ENCODE results near the gene NHLRC4. TPM values are rescaled to one million over a fixed set of nuclear protein-coding genes. Genes with fewer than 3 reads are reported as not detected.

The NHLRC4 gene
- total and polyA plus RNA-seq, 2 of the 13 experiments (the other 11 are each of a cell fraction or from before 2014, with no cell fraction given): 0.40 to 0.59 TPM

GRCh38 chr16:527015-527903 is 39.5 kb upstream of the NHLRC4 start, which contains the start of gene CAPN15 (continued):
- TF ChIP-seq ZNF431 (CRISPR knock-in tag; IDR thresholded peaks at IDR 0.05; ENCODE audit: borderline replicate concordance, low read depth) (no peak), GABPA (IDR thresholded peaks at IDR 0.05; ENCODE audit: low read depth, low read length) (peak; percentile 82), GABPA (CRISPR knock-in tag; IDR thresholded peaks at IDR 0.05; ENCODE audit: low read depth) (peak; percentile 76), ZNF20 (CRISPR knock-in tag; IDR thresholded peaks at IDR 0.05) (no peak), ZNF761 (CRISPR knock-in tag; conservative IDR thresholded peaks at IDR 0.05) (peak; percentile 83), PLRG1 (conservative IDR thresholded peaks at IDR 0.05) (no peak), ZNF614 (CRISPR knock-in tag; IDR thresholded peaks at IDR 0.05; ENCODE audit: borderline replicate concordance) (no peak), PRDM15 (CRISPR knock-in tag; IDR thresholded peaks at IDR 0.05) (peak; percentile 63), YEATS2 (CRISPR knock-in tag; IDR thresholded peaks at IDR 0.05; ENCODE audit: borderline replicate concordance) (no peak; the same call in none of the 2 replicates), PHF20 (CRISPR knock-in tag; IDR thresholded peaks at IDR 0.05) (peak; percentile 48; the same call in 1 of the 2 replicates), KLF13 (CRISPR knock-in tag; IDR thresholded peaks at IDR 0.05) (no peak), ATM (IDR thresholded peaks at IDR 0.05; ENCODE audit: borderline replicate concordance) (no peak), POLR2G (IDR thresholded peaks at IDR 0.05; ENCODE audit: low read depth, low read length) (peak; percentile 77), ZNF30 (CRISPR knock-in tag; IDR thresholded peaks at IDR 0.05) (0 out of 2 replicates have a peak, but pooled peaks have one; percentile 24), ZNF253 (CRISPR knock-in tag; IDR thresholded peaks at IDR 0.05; ENCODE audit: borderline replicate concordance) (no peak)
- TF ChIP-seq, protein P1, sequence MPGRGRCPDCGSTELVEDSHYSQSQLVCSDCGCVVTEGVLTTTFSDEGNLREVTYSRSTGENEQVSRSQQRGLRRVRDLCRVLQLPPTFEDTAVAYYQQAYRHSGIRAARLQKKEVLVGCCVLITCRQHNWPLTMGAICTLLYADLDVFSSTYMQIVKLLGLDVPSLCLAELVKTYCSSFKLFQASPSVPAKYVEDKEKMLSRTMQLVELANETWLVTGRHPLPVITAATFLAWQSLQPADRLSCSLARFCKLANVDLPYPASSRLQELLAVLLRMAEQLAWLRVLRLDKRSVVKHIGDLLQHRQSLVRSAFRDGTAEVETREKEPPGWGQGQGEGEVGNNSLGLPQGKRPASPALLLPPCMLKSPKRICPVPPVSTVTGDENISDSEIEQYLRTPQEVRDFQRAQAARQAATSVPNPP (CRISPR knock-in tag; IDR thresholded peaks at IDR 0.05): no peak
- TF ChIP-seq, protein P2, sequence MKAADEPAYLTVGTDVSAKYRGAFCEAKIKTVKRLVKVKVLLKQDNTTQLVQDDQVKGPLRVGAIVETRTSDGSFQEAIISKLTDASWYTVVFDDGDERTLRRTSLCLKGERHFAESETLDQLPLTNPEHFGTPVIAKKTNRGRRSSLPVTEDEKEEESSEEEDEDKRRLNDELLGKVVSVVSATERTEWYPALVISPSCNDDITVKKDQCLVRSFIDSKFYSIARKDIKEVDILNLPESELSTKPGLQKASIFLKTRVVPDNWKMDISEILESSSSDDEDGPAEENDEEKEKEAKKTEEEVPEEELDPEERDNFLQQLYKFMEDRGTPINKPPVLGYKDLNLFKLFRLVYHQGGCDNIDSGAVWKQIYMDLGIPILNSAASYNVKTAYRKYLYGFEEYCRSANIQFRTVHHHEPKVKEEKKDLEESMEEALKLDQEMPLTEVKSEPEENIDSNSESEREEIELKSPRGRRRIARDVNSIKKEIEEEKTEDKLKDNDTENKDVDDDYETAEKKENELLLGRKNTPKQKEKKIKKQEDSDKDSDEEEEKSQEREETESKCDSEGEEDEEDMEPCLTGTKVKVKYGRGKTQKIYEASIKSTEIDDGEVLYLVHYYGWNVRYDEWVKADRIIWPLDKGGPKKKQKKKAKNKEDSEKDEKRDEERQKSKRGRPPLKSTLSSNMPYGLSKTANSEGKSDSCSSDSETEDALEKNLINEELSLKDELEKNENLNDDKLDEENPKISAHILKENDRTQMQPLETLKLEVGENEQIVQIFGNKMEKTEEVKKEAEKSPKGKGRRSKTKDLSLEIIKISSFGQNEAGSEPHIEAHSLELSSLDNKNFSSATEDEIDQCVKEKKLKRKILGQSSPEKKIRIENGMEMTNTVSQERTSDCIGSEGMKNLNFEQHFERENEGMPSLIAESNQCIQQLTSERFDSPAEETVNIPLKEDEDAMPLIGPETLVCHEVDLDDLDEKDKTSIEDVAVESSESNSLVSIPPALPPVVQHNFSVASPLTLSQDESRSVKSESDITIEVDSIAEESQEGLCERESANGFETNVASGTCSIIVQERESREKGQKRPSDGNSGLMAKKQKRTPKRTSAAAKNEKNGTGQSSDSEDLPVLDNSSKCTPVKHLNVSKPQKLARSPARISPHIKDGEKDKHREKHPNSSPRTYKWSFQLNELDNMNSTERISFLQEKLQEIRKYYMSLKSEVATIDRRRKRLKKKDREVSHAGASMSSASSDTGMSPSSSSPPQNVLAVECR (CRISPR knock-in tag; IDR thresholded peaks at IDR 0.05; ENCODE audit: borderline replicate concordance): peak; percentile 87; the same call in 1 of the 2 replicates
- TF ChIP-seq, protein P3, sequence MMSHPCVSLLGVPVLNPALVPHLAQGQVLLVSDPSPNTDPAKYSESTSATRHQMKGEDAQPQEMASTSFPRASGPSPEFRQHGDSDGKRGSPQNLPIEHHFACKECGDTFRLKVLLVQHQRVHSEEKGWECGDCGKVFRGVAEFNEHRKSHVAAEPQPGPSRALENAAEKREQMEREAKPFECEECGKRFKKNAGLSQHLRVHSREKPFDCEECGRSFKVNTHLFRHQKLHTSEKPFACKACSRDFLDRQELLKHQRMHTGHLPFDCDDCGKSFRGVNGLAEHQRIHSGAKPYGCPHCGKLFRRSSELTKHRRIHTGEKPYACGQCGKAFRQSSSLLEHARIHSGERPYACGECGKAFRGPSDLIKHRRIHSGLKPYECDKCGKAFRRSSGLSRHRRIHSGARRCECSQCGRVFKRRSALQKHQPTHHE (CRISPR knock-in tag; IDR thresholded peaks at IDR 0.05; ENCODE audit: borderline replicate concordance): no peak
